Thoracic aorta (tissue), 2 donors: ENCODE data around the gene DTWD2. TPM values are rescaled to one million over a fixed set of nuclear protein-coding genes. Genes with fewer than 3 reads are reported as not detected.

ENCODE experiments used
- ATAC-seq: fragments of 150-250 bp; one replicate; pipeline ENCODE4 v1.8.0; 2017; ENCODE audit warnings: low read depth; ENCODE audit not compliant: insufficient number of reproducible peaks, low FRiP score
- DNase-seq: peaks from one replicate; pipeline ENCODE4 v3.0.0-alpha.2; 2020; ENCODE audit warnings: low spot score
- H3K27ac ChIP-seq, 2 donors: fragments of 200-600 bp; sonication (generic); 1 replicate in 1 of 2; 2 replicates in 1 of 2; pipeline ENCODE4 v1.5.1; 2016; ENCODE audit warnings: mild to moderate bottlenecking in 2 of 2, moderate library complexity in 2 of 2
- H3K27me3 ChIP-seq: fragments of 200-600 bp; sonication (generic); replicated peaks from 2 replicates; pipeline ENCODE4 v1.6.0; 2016; ENCODE audit warnings: mild to moderate bottlenecking; ENCODE audit not compliant: insufficient read depth
- H3K36me3 ChIP-seq: fragments of 200-600 bp; sonication (generic); one replicate; pipeline ENCODE4 v1.5.1; 2016
- H3K4me1 ChIP-seq, 2 donors: fragments of 200-600 bp; sonication (generic); 1 replicate in 1 of 2; 2 replicates in 1 of 2; pipeline versions ENCODE4 v1.5.1 to v1.6.0; 2016; ENCODE audit warnings: low read depth in 2 of 2, mild to moderate bottlenecking in 1 of 2; ENCODE audit not compliant: control insufficient read depth in 1 of 2
- H3K4me3 ChIP-seq: fragments of 200-600 bp; sonication (generic); 2 replicates; pipeline ENCODE4 v1.5.1; 2016; ENCODE audit warnings: mild to moderate bottlenecking
- H3K9me3 ChIP-seq: fragments of 200-600 bp; sonication (generic); 2 replicates; pipeline ENCODE4 v1.5.1; 2016
- CTCF ChIP-seq: fragments of 200-600 bp; sonication (generic); IDR thresholded peaks from one replicate; pipeline ENCODE4 v1.5.1; 2019; ENCODE audit warnings: antibody characterized with exemption
- total RNA-seq, 2 donors: library from RNA; depleted of rRNA; stranded (reverse); fragments of >200 nt; gene quantifications; one replicate each; pipeline versions ENCODE4 v1.1.0 to v1.2.3, GENCODE V29; 2016

DTWD2 gene
- total RNA-seq, 2 donors from 2014 or later: 5.0 to 8.7 TPM

GRCh38 chr5:118906947-118907346 is 81.4 kb downstream of the DTWD2 start:
- Histone ChIP-seq H3K9me3 (no peaks in the 10 kb centered on the region), H3K27me3 (no peaks in the 10 kb centered on the region), H3K27ac (no peak overlapping the region), H3K4me3 (no peak overlapping the region), H3K36me3 (no peaks in the 10 kb centered on the region), H3K4me1 (peaks cover 0 to 10% of the 10 kb centered on the region in 2 donors)
- DNase-seq: no peak
- no peak for TF ChIP-seq CTCF
- ATAC-seq: no peak

GRCh38 chr5:118905196-118905595 is 83.2 kb downstream of the DTWD2 start:
- Histone ChIP-seq H3K4me1 (peaks cover 0 to 10% of the 10 kb centered on the region in 2 donors), H3K36me3 (no peaks in the 10 kb centered on the region), H3K4me3 (no peak overlapping the region), H3K9me3 (no peaks in the 10 kb centered on the region), H3K27me3 (no peaks in the 10 kb centered on the region), H3K27ac (no peak overlapping the region)
- DNase-seq (no peak), ATAC-seq (no peak)
- TF ChIP-seq CTCF: no peak

- no peak overlapping the region for H3K27ac ChIP-seq
- no peaks in the 10 kb centered on the region for H3K27me3 ChIP-seq
- no peaks in the 10 kb centered on the region for H3K4me1 ChIP-seq
- H3K9me3 ChIP-seq: no peaks in the 10 kb centered on the region
- no peak for DNase-seq
- H3K4me3 ChIP-seq: no peak overlapping the region
- no peak for ATAC-seq
- no peak for TF ChIP-seq CTCF
- no peaks in the 10 kb centered on the region for H3K36me3 ChIP-seq
Observed at GRCh38 chr5:118902656-118903438, 85.5 kb downstream of the DTWD2 start.

GRCh38 chr5:118894709-118895108 is 93.6 kb downstream of the DTWD2 start:
- Histone ChIP-seq H3K4me1 (no peaks in the 10 kb centered on the region), H3K36me3 (no peaks in the 10 kb centered on the region), H3K27me3 (no peaks in the 10 kb centered on the region), H3K27ac (no peak overlapping the region), H3K9me3 (no peaks in the 10 kb centered on the region), H3K4me3 (no peak overlapping the region)
- DNase-seq (no peak), ATAC-seq (no peak)
- no peak for TF ChIP-seq CTCF

- no peak for ATAC-seq
- Histone ChIP-seq H3K27ac (no peak overlapping the region), H3K9me3 (no peaks in the 10 kb centered on the region), H3K27me3 (no peaks in the 10 kb centered on the region), H3K4me1 (no peaks in the 10 kb centered on the region), H3K4me3 (no peak overlapping the region), H3K36me3 (no peaks in the 10 kb centered on the region)
- no peak for DNase-seq
- TF ChIP-seq CTCF: no peak
Observed at GRCh38 chr5:118891252-118891651, 97.1 kb downstream of the DTWD2 start.
